GM23248 (cell line): ENCODE data around the gene AFTPH. TPM values are rescaled to one million over a fixed set of nuclear protein-coding genes. Genes with fewer than 3 reads are reported as not detected.

Experiments
- DNase-seq: peaks from one replicate; pipeline ENCODE4 v3.0.0-alpha.2; 2015
- H2AFZ ChIP-seq: fragments of 200-600 bp; sonication (generic); 2 replicates; pipeline ENCODE4 v1.6.1; 2016; ENCODE audit warnings: antibody characterized with exemption
- H3F3A ChIP-seq: fragments of 200-600 bp; sonication (generic); 2 replicates; pipeline ENCODE4 v1.6.1; 2016; ENCODE audit warnings: mild to moderate bottlenecking, antibody characterized with exemption, mixed run types; ENCODE audit not compliant: insufficient read depth
- H3K27ac ChIP-seq: fragments of 200-600 bp; sonication (generic); 2 replicates; pipeline ENCODE4 v1.5.1; 2016; ENCODE audit warnings: mild to moderate bottlenecking
- H3K27me3 ChIP-seq: fragments of 200-600 bp; sonication (generic); replicated peaks from 2 replicates; pipeline ENCODE4 v1.6.1; 2016; ENCODE audit warnings: mild to moderate bottlenecking; ENCODE audit not compliant: insufficient read depth
- H3K36me3 ChIP-seq: fragments of 200-600 bp; sonication (generic); 2 replicates; pipeline ENCODE4 v1.6.1; 2016; ENCODE audit warnings: low read depth, mild to moderate bottlenecking
- H3K4me1 ChIP-seq: fragments of 200-600 bp; sonication (generic); 2 replicates; pipeline ENCODE4 v1.6.1; 2016; ENCODE audit warnings: mild to moderate bottlenecking; ENCODE audit not compliant: insufficient read depth
- H3K4me2 ChIP-seq: fragments of 200-600 bp; sonication (generic); one replicate; pipeline ENCODE4 v1.6.1; 2016; ENCODE audit warnings: mild to moderate bottlenecking; ENCODE audit not compliant: unreplicated experiment
- H3K4me3 ChIP-seq: fragments of 200-600 bp; sonication (generic); 2 replicates; pipeline ENCODE4 v1.5.1; 2016; ENCODE audit warnings: mild to moderate bottlenecking
- H3K79me2 ChIP-seq: fragments of 200-600 bp; sonication (generic); 2 replicates; pipeline ENCODE4 v1.6.1; 2016; ENCODE audit warnings: mild to moderate bottlenecking; ENCODE audit not compliant: insufficient read depth
- H3K9ac ChIP-seq: fragments of 200-600 bp; sonication (generic); 2 replicates; pipeline ENCODE4 v1.6.1; 2016; ENCODE audit warnings: mild to moderate bottlenecking
- H3K9me2 ChIP-seq: fragments of 200-600 bp; sonication (generic); 2 replicates; pipeline ENCODE4 v1.6.1; 2016; ENCODE audit warnings: mixed run types, mild to moderate bottlenecking, moderate library complexity; ENCODE audit not compliant: insufficient read depth
- H3K9me3 ChIP-seq: fragments of 200-600 bp; sonication (generic); one replicate; pipeline ENCODE4 v1.6.1; 2017; ENCODE audit warnings: low read depth
- H4K20me1 ChIP-seq: fragments of 200-600 bp; sonication (generic); 2 replicates; pipeline ENCODE4 v1.6.0; 2016; ENCODE audit not compliant: insufficient read depth
- EZH2 ChIP-seq: fragments of 200-600 bp; sonication (generic); IDR thresholded peaks from 2 replicates; pipeline ENCODE4 v1.6.1; 2018; ENCODE audit warnings: antibody characterized with exemption, mild to moderate bottlenecking; ENCODE audit not compliant: insufficient read depth, poor library complexity, severe bottlenecking
- EZH2phosphoT487 ChIP-seq: fragments of 200-600 bp; sonication (generic); IDR thresholded peaks from 2 replicates; pipeline ENCODE4 v1.6.1; 2018; ENCODE audit warnings: antibody characterized with exemption, moderate library complexity, mild to moderate bottlenecking, low read depth; ENCODE audit not compliant: insufficient read depth
- WGBS, 2 experiments: methylation state at CpG; one replicate each; pipeline ENCODE4 v1.1.6; 2015 to 2017; ENCODE audit warnings: low lambda C conversion rate in 2 of 2, low coverage in 1 of 2; ENCODE audit errors: missing lambda C conversion rate in 2 of 2; 5-methylcytosine and 5-hydroxymethylcytosine counted together
- in situ Hi-C: fragments of 300-500 bp; cut with MboI; formaldehyde crosslinking; loops from 2 replicates; pipeline ENCODE4 v1.15.0; 2020
- polyA plus RNA-seq: library from polyadenylated mRNA; unstranded; fragments of >200 nt; fragmentation: Nextera tagmentation; extraction: Ambion mirVana; gene quantifications from 2 replicates; pipeline ENCODE4 v1.2.1, GENCODE V29; 2016
- total RNA-seq: library from RNA; depleted of rRNA; stranded (reverse); fragments of >200 nt; shearing (Covaris generic); gene quantifications from 2 replicates; pipeline ENCODE4 v1.2.3, GENCODE V29; 2014

Gene AFTPH
- total and polyA plus RNA-seq, 2 experiments from 2014 or later, result 8.8 to 26.2 TPM

DNA sequence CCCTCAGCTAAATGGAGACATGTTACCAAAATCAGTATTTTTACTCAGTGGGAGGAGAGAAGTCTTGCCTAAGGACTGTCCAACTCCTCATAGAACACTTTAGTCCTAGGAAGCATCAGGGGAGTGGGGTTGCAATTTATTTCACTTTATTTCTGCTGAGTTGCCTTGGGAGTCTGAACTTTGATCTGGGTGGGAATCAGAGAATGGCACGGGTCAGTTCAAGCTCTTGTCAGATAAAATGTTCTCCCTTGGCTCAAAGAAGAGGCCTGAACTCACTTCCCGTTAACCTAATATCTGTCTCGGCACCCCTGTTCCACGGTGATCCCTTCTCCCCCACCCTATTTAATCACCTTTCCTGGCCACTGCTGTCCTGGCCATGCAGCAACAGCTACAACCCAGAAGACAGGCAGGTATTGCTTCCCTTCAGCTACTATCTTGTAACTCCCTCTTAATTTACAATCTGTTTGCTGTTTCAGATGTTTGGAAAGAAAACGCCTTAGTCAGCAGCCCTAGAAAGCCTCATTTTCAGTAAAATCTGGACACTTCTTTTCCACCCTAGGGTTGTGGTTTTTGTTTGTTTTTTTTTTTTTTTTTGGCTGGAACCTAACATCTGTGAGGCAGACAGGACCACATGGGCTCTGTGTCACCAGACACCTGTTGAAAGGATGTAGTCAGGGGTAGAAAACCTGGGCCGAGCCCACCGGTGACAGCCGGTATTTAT lies 77.1 kb downstream of the AFTPH start:
- H3K4me1 ChIP-seq, result peaks cover 14% of the 10 kb centered on the region
- no peak overlapping the region for H2AFZ ChIP-seq
- no peaks in the 10 kb centered on the region for H3K9me2 ChIP-seq
- H3K9ac ChIP-seq, result no peak overlapping the region
- no peak overlapping the region for H3K4me3 ChIP-seq
- H3K36me3 ChIP-seq, result no peaks in the 10 kb centered on the region
- TF ChIP-seq EZH2 (no peak), EZH2phosphoT487 (no peak)
- DNase-seq, result no peak
- H3K4me2 ChIP-seq, result no peak overlapping the region
- H3K27ac ChIP-seq, result no peak overlapping the region
- WGBS, 2 experiments, result 39 to 49% methylated on average over 8 of the region's 8 CpGs
- no peaks in the 10 kb centered on the region for H3K9me3 ChIP-seq
- H3K27me3 ChIP-seq, result no peaks in the 10 kb centered on the region
- H3K79me2 ChIP-seq, result no peaks in the 10 kb centered on the region
- peaks cover 9% of the 10 kb centered on the region; the same call in 1 of the 2 replicates for H3F3A ChIP-seq
- no peaks in the 10 kb centered on the region for H4K20me1 ChIP-seq
- in situ Hi-C loops, result no loop called here

DNA sequence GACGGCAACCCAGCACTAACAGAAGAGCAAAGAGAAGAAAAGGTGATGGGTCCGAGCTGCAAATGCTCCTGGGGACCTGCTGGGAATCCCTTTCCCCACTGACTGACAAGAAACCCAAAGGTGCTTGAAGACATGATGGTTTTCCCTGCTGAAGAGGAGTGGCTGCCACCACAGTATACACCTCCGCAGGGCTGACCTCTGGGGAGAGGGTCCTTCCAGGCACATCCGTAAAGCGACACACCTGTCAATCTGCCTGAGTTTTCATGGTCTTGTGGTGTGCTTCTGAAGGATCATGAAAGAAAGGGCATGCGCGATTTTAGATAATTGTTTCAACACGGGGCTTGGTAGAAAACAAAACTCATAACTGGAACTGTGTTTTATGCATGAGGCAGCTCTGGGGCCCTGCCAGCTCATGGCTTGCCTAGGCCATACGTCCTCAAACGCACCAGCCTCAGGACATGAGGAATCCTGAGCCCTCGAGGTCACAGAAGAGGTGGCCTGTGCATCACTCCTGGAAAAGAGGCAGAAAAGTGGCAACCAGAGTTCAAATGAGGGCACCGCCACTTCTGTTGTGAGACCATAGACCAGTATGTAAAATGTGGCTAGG lies 77.8 kb downstream of the AFTPH start:
- Histone ChIP-seq H3K27ac (no peak overlapping the region), H3K36me3 (no peaks in the 10 kb centered on the region), H3K4me3 (no peak overlapping the region), H3K9ac (no peak overlapping the region), H3K79me2 (no peaks in the 10 kb centered on the region), H4K20me1 (no peaks in the 10 kb centered on the region), H3K27me3 (no peaks in the 10 kb centered on the region), H3F3A (peaks cover 9% of the 10 kb centered on the region; the same call in 1 of the 2 replicates), H3K9me3 (no peaks in the 10 kb centered on the region), H2AFZ (no peak overlapping the region), H3K4me2 (no peak overlapping the region), H3K4me1 (peaks cover 19% of the 10 kb centered on the region), H3K9me2 (no peaks in the 10 kb centered on the region)
- WGBS, 2 experiments, result 66 to 68% methylated on average over 12 of the region's 12 CpGs
- TF ChIP-seq EZH2phosphoT487 (no peak), EZH2 (no peak)
- in situ Hi-C loops, result no loop called here
- no peak for DNase-seq

DNA sequence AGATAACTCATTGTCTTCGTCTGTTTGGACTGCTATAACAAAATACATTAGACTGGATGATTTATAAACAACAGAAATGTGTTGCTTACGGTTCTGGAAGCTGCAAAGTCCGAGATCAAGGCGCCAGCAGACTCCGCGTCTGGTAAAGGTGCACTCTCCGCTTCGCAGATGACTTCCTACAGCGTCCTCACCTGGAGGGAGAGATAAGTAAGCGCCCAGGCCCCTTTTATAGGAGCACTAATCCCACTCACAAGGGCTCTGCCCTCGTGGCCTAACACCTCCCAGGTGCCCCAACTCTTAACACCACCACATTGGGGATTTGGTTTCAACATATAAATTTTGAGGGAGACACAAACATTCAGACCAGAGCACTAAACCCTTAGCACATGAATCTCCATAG lies 78.3 kb downstream of the AFTPH start:
- no peaks in the 10 kb centered on the region for H3K79me2 ChIP-seq
- DNase-seq, result no peak
- TF ChIP-seq EZH2phosphoT487 (no peak), EZH2 (no peak)
- H3K27ac ChIP-seq, result no peak overlapping the region
- H3K9me3 ChIP-seq, result no peaks in the 10 kb centered on the region
- in situ Hi-C loops, result no loop called here
- 93% methylated on average over 11 of the region's 11 CpGs for WGBS, 2 experiments
- no peak overlapping the region for H3K4me3 ChIP-seq
- peaks cover 9% of the 10 kb centered on the region; the same call in 1 of the 2 replicates for H3F3A ChIP-seq
- H4K20me1 ChIP-seq, result no peaks in the 10 kb centered on the region
- no peak overlapping the region for H3K4me2 ChIP-seq
- no peak overlapping the region for H2AFZ ChIP-seq
- no peaks in the 10 kb centered on the region for H3K9me2 ChIP-seq
- peaks cover 22% of the 10 kb centered on the region for H3K4me1 ChIP-seq
- H3K9ac ChIP-seq, result no peak overlapping the region
- no peaks in the 10 kb centered on the region for H3K36me3 ChIP-seq
- H3K27me3 ChIP-seq, result no peaks in the 10 kb centered on the region

DNA sequence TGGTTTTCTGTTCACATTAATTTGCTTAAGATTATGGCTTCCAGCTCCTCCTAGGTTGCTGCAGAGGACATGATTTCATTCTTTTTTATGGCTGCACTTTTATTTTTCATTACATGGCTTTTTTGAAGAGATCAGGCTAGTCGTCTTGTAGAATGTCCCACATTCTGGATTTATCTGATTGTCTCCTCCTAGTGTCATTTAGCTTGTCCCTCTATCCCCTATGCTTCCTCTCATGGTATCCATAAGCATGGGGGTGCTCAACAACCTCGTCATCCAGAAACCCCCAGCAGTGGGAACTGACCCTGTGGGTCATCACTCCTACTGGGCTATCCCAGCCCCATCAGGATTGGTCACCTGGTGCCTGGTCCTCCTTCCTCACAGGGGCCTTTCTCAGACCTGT lies 80.0 kb downstream of the AFTPH start:
- Histone ChIP-seq H3K4me1 (peaks cover 24% of the 10 kb centered on the region), H3K9ac (no peak overlapping the region), H3F3A (peaks cover 9% of the 10 kb centered on the region; the same call in 1 of the 2 replicates), H3K79me2 (no peaks in the 10 kb centered on the region), H3K27me3 (no peaks in the 10 kb centered on the region), H3K9me2 (no peaks in the 10 kb centered on the region), H3K36me3 (no peaks in the 10 kb centered on the region), H3K4me3 (no peak overlapping the region), H4K20me1 (no peaks in the 10 kb centered on the region), H3K9me3 (no peaks in the 10 kb centered on the region), H2AFZ (no peak overlapping the region), H3K27ac (no peak overlapping the region), H3K4me2 (no peak overlapping the region)
- TF ChIP-seq EZH2phosphoT487 (no peak), EZH2 (no peak)
- WGBS, 2 experiments, result 79 to 80% methylated on average over 2 of the region's 2 CpGs
- in situ Hi-C loops, result no loop called here
- DNase-seq, result no peak
